Ectodermal cell (in vitro differentiated cells): ENCODE measurements around the gene CNTRL.
A peak's percentile ranks its signal among the peaks of the same experiment; 100 is the strongest.
"Not testable (repeated sequence)": the region's sequence is repeated elsewhere in the genome, so short reads cannot be mapped to it uniquely, and the experiment has no call there.

Experiments
- H3K27ac ChIP-seq: 2 replicates; pipeline ENCODE4 v1.7.0; 2013; ENCODE audit warnings: mild to moderate bottlenecking, low read depth, low read length; ENCODE audit not compliant: insufficient read depth, poor library complexity, severe bottlenecking
- H3K27me3 ChIP-seq: 2 replicates; pipeline ENCODE4 v1.7.0; 2013; ENCODE audit warnings: mild to moderate bottlenecking, low read length; ENCODE audit not compliant: insufficient read depth, control insufficient read depth, poor library complexity, severe bottlenecking
- H3K36me3 ChIP-seq: one replicate; pipeline ENCODE4 v1.7.0; 2013; ENCODE audit warnings: low read length; ENCODE audit not compliant: control insufficient read depth, insufficient read depth
- H3K4me1 ChIP-seq: one replicate; pipeline ENCODE4 v1.7.0; 2013; ENCODE audit warnings: low read length; ENCODE audit not compliant: control insufficient read depth, insufficient read depth
- H3K4me3 ChIP-seq: 2 replicates; pipeline ENCODE4 v1.7.0; 2013; ENCODE audit warnings: low read depth, low read length, control low read depth; ENCODE audit not compliant: insufficient read depth
- H3K9me3 ChIP-seq: 2 replicates; pipeline ENCODE4 v1.7.0; 2013; ENCODE audit warnings: mild to moderate bottlenecking, low read length, moderate library complexity; ENCODE audit not compliant: control insufficient read depth
- WGBS, 2 experiments: methylation state at CpG; one replicate each; pipeline ENCODE4 v1.1.7; 2013; ENCODE audit warnings: missing lambda C conversion rate in 2 of 2; 5-methylcytosine and 5-hydroxymethylcytosine counted together

The CNTRL gene

DNA sequence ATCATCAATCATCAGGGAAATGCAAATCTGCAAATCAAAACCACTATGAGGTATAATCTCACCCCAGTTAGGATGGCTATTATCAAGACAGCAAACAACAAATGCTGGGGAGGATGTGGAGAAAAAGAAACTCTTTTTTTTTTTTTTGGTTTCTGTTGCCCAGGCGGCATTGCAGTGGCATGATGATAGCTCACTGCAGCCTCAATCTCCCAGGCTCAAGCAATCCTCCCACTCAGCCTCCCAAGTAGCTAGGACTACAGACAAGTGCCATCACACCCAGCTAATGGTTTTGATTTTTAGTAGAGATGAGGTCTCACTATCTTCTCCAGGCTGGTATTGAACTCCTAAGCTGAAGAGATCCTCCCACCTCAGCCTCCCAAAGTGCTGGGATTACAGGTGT is 5.4 kb upstream of the CNTRL start:
- 57 to 100% methylated on average over 1 of the region's 1 CpG for WGBS, 2 experiments
- no peaks in the 10 kb centered on the region for H3K9me3 ChIP-seq
- H3K27ac ChIP-seq, result no peak overlapping the region
- no peak overlapping the region for H3K4me3 ChIP-seq
- no peaks in the 10 kb centered on the region for H3K36me3 ChIP-seq
- no peaks in the 10 kb centered on the region for H3K4me1 ChIP-seq
- peaks cover 34% of the 10 kb centered on the region for H3K27me3 ChIP-seq

DNA sequence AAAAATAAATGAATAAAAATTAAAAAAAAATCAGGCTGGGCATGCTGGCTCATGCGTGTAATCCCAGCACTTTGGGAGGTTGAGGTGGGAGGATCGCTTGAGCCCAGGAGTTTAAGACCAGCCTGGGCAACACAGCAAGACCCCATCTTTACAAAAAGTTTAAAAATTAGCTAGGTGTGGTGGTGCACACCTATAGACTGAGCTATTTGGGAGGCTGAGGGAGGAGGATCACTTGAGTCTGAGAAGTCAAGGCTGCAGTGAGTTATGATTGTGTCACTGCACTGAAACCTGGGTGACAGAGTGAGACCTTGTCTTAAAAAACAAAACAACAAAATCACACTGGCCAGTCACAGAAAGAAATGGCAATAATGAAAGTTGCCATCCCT is 3.4 kb upstream of the CNTRL start:
- 75 to 89% methylated on average over 2 of the region's 2 CpGs for WGBS, 2 experiments
- Histone ChIP-seq H3K4me3 (no peak overlapping the region), H3K27ac (no peak overlapping the region)

DNA sequence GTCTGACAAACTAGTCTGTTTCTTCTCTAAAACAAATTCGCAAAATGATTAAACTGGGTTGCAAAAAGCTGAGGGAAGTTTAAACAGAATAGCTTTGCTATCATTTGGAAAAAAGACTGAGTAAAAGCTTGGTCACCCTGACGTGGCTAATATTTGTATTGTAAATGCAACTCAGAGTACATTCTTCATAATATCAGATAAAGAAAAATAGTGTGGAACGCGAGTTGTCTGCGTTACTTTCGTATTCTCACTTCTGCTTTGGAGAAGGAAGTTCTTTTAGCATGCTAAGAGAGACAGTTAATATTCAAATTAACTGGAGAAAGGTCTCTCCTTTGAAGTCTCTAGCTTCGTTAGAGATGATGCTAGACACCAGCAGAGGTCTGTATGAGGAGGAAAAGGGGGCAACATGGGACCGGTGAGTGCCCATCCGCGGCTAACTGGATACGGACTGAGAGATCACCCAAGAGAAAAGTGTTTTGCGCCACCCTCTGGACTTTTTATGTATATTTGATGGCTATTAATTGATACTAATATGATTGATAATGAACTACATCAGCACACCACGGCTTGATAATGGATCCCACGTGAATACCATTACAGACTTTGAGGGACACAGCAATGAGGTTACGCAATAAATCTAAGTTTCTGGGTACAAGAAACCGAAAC is 2.9 kb upstream of the CNTRL start:
- 36 to 45% methylated on average over 15 to 16 of the region's 16 CpGs for WGBS, 2 experiments
- Histone ChIP-seq H3K4me1 (no peaks in the 10 kb centered on the region), H3K4me3 (no peak overlapping the region), H3K9me3 (no peaks in the 10 kb centered on the region), H3K36me3 (no peaks in the 10 kb centered on the region), H3K27ac (no peak overlapping the region), H3K27me3 (peaks cover 40% of the 10 kb centered on the region)

More for the DNA sequence above, 3.4 kb upstream of the CNTRL start:
- H3K4me1 ChIP-seq, result no peaks in the 10 kb centered on the region
- no peaks in the 10 kb centered on the region for H3K9me3 ChIP-seq
- H3K27me3 ChIP-seq, result peaks cover 40% of the 10 kb centered on the region
- no peaks in the 10 kb centered on the region for H3K36me3 ChIP-seq

DNA sequence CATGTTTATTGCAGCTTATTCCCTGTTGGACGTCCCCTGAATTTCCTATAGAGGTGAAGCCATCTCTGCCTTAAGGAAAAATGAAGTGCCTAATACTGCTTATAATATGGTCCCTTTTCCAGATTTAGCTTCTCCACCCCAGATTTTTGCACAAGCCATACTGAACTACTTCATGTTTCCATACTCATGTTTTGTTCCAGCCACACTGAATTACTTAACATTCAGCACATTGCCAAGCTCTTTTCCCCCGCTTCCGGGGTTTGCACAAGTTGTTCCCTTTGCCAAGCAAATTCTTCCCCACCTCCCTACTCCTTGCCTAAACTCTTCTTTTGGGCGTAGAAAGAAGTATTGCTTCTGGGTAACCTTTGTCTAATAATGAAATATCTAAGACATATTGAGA is 1.7 kb upstream of the CNTRL start:
- H3K4me1 ChIP-seq, result no peaks in the 10 kb centered on the region
- H3K9me3 ChIP-seq, result no peaks in the 10 kb centered on the region
- 90 to 93% methylated on average over 3 of the region's 4 CpGs for WGBS, 2 experiments
- H3K36me3 ChIP-seq, result no peaks in the 10 kb centered on the region
- no peak overlapping the region for H3K27ac ChIP-seq
- no peak overlapping the region for H3K4me3 ChIP-seq
- H3K27me3 ChIP-seq, result peaks cover 40% of the 10 kb centered on the region

DNA sequence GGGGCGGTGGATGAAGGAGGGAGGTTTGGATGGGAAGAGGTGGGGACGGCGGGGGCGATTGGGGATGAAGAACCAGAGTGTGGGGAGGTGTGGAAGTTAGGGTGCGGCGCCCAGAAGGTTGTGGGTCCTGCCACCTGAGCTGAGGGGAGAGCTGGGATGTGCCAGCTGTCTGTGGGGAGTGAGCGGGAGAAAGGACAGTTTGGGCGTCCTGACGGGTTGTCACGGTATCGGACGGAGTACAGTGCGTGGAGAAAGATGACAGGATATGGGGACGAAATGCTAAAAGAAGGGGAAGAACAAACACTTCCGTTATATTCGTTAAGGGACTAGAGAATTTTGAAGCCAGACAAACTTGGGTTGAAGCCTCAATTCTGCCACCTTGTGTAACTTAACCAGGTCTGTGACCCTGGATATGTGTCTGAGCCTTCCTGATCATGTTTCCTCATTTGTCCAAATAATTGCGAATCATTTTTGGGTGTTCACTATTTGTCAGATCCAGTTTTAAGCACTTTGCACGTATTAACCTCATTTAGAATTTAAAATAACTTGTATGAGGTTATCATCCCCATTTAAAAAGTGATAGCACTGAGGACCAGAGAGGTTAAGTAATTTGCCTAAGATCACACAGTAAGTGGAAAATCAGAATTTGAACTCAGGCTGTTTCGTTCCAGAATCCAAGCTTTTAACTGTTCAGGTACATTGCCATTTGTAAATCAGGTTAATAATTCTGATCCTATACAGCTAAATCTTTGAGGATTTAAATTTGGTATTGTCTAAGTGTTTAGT is 689 bp downstream of the CNTRL start:
- Histone ChIP-seq H3K4me3 (peak overlapping the region; percentile 67), H3K4me1 (no peaks in the 10 kb centered on the region), H3K9me3 (no peaks in the 10 kb centered on the region), H3K27me3 (peaks cover 40% of the 10 kb centered on the region), H3K27ac (peak overlapping the region; percentile 93), H3K36me3 (no peaks in the 10 kb centered on the region)
- WGBS, 2 experiments, result 6 to 7% methylated on average over 19 of the region's 19 CpGs

DNA sequence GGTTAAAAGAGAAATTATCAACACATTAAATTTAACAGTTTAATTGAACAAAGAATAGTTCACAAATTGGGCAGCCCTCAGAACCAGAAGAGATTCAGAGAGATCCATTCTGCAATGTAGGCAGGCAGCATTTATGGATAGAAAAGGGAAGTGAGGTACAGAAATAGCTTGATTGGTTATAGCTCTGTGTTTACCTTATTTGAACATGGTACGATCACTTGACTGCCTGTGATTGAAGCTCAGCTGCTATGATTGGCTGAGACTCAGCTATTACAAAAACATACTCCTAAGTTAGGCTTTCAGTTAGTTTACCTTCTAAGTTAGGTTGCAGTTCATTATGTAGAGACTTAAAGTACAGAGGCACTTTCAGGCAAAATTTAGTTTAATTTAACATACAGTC is 7.3 kb downstream of the CNTRL start:
- no peaks in the 10 kb centered on the region for H3K27me3 ChIP-seq
- no peaks in the 10 kb centered on the region for H3K9me3 ChIP-seq
- no peak overlapping the region for H3K27ac ChIP-seq
- H3K4me1 ChIP-seq, result no peaks in the 10 kb centered on the region
- no peak overlapping the region for H3K4me3 ChIP-seq
- H3K36me3 ChIP-seq, result no peaks in the 10 kb centered on the region
- 91 to 93% methylated on average over 1 of the region's 1 CpG for WGBS, 2 experiments

DNA sequence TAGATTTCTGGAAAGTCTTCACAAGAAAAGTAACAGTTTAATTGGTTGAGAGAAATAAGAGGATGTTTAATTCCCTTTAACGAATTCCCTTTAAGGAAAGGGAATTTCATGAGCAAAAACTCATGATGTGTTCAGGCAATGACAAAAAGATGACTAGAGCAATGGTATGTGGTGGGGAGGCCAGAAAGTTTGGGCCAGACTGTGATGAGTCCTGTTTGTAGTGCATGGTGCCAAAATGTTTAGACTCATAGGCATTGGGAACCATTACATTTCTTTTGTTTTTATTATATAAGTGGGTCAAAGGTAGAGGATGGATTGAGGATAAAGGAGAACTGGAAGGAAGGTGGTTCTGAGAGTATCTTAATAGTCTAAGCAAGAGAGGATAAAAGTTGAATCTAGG is 10.9 kb downstream of the CNTRL start:
- WGBS, 2 experiments, result 95 to 100% methylated on average over 1 of the region's 1 CpG

DNA sequence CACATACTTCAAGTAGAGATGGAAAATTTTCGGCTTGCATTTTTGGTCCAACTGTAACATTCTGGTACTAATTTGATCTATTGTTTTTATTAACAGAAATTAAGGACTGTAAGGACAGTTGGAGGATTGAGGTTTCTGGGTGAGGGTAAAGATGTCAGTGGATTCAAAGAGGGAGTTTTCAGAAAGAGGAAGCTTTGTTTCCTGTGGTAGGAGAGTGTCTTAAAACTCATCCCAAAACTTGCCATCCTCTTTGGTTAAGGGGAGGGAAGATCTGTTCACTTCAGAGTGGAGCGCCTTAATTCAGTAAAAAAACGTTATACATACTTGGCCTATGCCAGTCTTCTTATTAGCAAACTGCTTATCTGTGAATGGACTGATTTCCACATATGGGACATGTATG is 13.8 kb downstream of the CNTRL start:
- Histone ChIP-seq H3K36me3 (no peaks in the 10 kb centered on the region), H3K27me3 (no peaks in the 10 kb centered on the region)
- 94% methylated on average over 2 to 3 of the region's 3 CpGs for whole genome bisulfite sequencing, 2 experiments

More for the DNA sequence above, 10.9 kb downstream of the CNTRL start:
- Histone ChIP-seq H3K36me3 (no peaks in the 10 kb centered on the region), H3K27me3 (no peaks in the 10 kb centered on the region), H3K27ac (no peak overlapping the region), H3K4me1 (no peaks in the 10 kb centered on the region), H3K9me3 (no peaks in the 10 kb centered on the region), H3K4me3 (no peak overlapping the region)

DNA sequence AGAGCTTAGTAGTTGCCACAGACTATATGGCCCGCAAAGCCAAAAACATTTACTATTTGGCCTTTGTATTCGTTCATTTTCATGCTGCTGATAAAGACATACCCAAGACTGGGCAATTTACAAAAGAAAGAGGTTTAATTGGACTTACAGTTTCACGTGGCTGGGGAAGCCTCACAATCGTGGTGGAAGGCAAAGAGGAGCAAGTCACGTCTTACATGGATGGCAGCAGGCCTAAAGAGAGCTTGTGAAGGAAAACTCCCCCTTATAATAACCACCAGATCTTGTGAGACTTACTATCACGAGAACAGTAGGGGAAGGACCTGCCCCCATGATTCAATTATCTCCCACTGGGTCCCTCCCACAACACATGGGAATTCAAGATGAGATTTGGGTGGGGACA is 16.0 kb downstream of the CNTRL start:
- not testable (repeated sequence) for H3K4me3 ChIP-seq, H3K36me3 ChIP-seq, H3K9me3 ChIP-seq, H3K4me1 ChIP-seq, H3K27ac ChIP-seq, H3K27me3 ChIP-seq
- WGBS, 2 experiments, result 89 to 94% methylated on average over 6 of the region's 6 CpGs

More for the DNA sequence above, 13.8 kb downstream of the CNTRL start:
- Histone ChIP-seq H3K27ac (no peak overlapping the region), H3K9me3 (no peaks in the 10 kb centered on the region), H3K4me3 (no peak overlapping the region), H3K4me1 (no peaks in the 10 kb centered on the region)

DNA sequence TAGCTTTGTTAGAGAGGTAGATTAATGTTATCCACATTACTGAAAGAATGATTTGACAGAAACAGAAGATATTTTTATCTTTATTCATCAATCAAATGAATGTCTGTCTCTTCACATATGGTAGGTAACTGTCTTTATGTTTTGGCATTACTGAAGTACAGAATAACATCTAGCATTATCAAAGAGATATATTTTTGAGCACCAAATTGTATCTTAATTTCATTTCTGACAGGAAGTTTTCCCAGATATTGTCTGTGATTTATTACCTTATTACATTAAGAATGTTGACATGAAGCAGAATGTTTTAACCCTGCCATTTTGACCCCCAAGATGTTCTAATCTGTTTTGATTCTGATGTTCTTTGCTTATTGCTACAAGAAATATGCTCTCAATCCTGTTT is 20.3 kb downstream of the CNTRL start:
- Histone ChIP-seq H3K4me1 (no peaks in the 10 kb centered on the region), H3K27ac (no peak overlapping the region), H3K27me3 (no peaks in the 10 kb centered on the region), H3K9me3 (no peaks in the 10 kb centered on the region), H3K4me3 (no peak overlapping the region), H3K36me3 (peaks cover 6% of the 10 kb centered on the region)
